BLaER1 treated with 17β-estradiol and CSF1 and Interleukin-3, amounts not matched to agents 10 nM and 100 nM (cell line): Measurements from ENCODE around the gene CASZ1.

Source experiments
- H3K27ac ChIP-seq, 11 experiments: shearing (Covaris generic); formaldehyde crosslinking; 2 replicates each; pipeline ENCODE4 v1.8.1; 2022
- H3K27me3 ChIP-seq, 11 experiments: shearing (Covaris generic); formaldehyde crosslinking; 2 replicates each; pipeline ENCODE4 v1.8.1; 2022
- H3K36me3 ChIP-seq, 11 experiments: shearing (Covaris generic); formaldehyde crosslinking; 2 replicates each; pipeline ENCODE4 v1.8.1; 2022
- H3K4me1 ChIP-seq, 10 experiments: shearing (Covaris generic); formaldehyde crosslinking; 2 replicates each; pipeline ENCODE4 v1.8.1; 2022
- H3K4me2 ChIP-seq, 11 experiments: shearing (Covaris generic); formaldehyde crosslinking; 2 replicates each; pipeline ENCODE4 v1.8.1; 2022
- H3K4me3 ChIP-seq, 10 experiments: shearing (Covaris generic); formaldehyde crosslinking; 2 replicates each; pipeline ENCODE4 v1.8.1; 2022
- H3K9ac ChIP-seq, 11 experiments: shearing (Covaris generic); formaldehyde crosslinking; 2 replicates each; pipeline ENCODE4 v1.8.1; 2022
- H3K9me3 ChIP-seq, 11 experiments: shearing (Covaris generic); formaldehyde crosslinking; replicated peaks in 1 of 11; 2 replicates each; pipeline ENCODE4 v1.8.1; 2022
- H4K20me1 ChIP-seq, 11 experiments: shearing (Covaris generic); formaldehyde crosslinking; 2 replicates each; pipeline ENCODE4 v1.8.1; 2022
- Cebpa-rat ChIP-seq, 11 experiments: shearing (Covaris generic); IDR thresholded peaks; 2 replicates each; pipeline ENCODE4 v1.8.1; 2022

CASZ1 gene

DNA sequence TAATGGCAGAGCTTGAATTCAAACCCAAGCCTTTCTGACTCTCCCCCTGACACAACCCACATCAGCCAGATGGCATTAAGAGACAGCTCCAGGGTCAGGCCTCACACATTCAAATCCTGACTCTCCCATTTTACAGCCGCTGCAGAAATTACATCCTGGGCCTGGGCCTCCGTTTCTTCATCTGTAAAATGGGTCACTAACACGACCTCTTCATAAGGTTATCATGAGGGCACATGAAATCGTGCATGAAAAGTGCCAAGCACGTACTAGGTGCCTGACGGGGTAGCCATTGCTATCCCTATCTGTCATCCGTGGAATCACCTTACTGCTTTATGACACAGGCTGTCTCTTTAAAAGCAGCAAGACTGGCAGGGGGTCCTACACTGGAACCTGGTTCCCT is 19.8 kb upstream of the CASZ1 start:
- TF ChIP-seq Cebpa-rat (IDR thresholded peaks at IDR 0.05) = no peak
- H4K20me1 ChIP-seq = peaks cover 0 to 14% (median 0%) of the 10 kb centered on the region in 11 experiments; a peak in 5 of 22 replicates
- H3K9me3 ChIP-seq = no peaks in the 10 kb centered on the region
- H3K4me2 ChIP-seq = peak overlapping the region in 7 of 11 experiments; percentile 35 to 66 (median 47); a peak in 12 of 22 replicates
- H3K36me3 ChIP-seq = no peaks in the 10 kb centered on the region
- no peak overlapping the region for H3K27ac ChIP-seq
- H3K4me3 ChIP-seq = no peak overlapping the region
- H3K4me1 ChIP-seq = peaks cover 0 to 25% (median 16%) of the 10 kb centered on the region in 10 experiments; a peak in 13 of 20 replicates
- H3K9ac ChIP-seq = no peak overlapping the region
- H3K27me3 ChIP-seq = no peaks in the 10 kb centered on the region

GRCh38 chr1:10815858-10816195 is 19.4 kb upstream of the CASZ1 start:
- Histone ChIP-seq H3K27me3 (0 out of 22 replicates have a peak, but pooled peaks cover 0 to 2% (median 0%) of the 10 kb centered on the region in 11 experiments), H3K4me1 (peaks cover 0 to 25% (median 16%) of the 10 kb centered on the region in 10 experiments; a peak in 13 of 20 replicates), H3K9ac (no peak overlapping the region), H3K36me3 (no peaks in the 10 kb centered on the region), H3K4me2 (no peak overlapping the region), H4K20me1 (peaks cover 0 to 14% (median 0%) of the 10 kb centered on the region in 11 experiments; a peak in 5 of 22 replicates), H3K9me3 (no peaks in the 10 kb centered on the region), H3K27ac (no peak overlapping the region), H3K4me3 (no peak overlapping the region)
- TF ChIP-seq Cebpa-rat (IDR thresholded peaks at IDR 0.05) = no peak

GRCh38 chr1:10814976-10815857 is 18.8 kb upstream of the CASZ1 start:
- no peak overlapping the region for H3K4me3 ChIP-seq
- H3K9me3 ChIP-seq = no peaks in the 10 kb centered on the region
- no peak for TF ChIP-seq Cebpa-rat (IDR thresholded peaks at IDR 0.05)
- peaks cover 0 to 14% (median 0%) of the 10 kb centered on the region in 11 experiments; a peak in 4 of 22 replicates for H4K20me1 ChIP-seq
- H3K36me3 ChIP-seq = no peaks in the 10 kb centered on the region
- H3K27ac ChIP-seq = no peak overlapping the region
- H3K4me1 ChIP-seq = peaks cover 0 to 25% (median 16%) of the 10 kb centered on the region in 10 experiments; a peak in 13 of 20 replicates
- H3K4me2 ChIP-seq = no peak overlapping the region
- H3K9ac ChIP-seq = no peak overlapping the region
- H3K27me3 ChIP-seq = peaks cover 0 to 9% (median 0%) of the 10 kb centered on the region in 11 experiments; a peak in 1 of 22 replicates

GRCh38 chr1:10814312-10814711 is 17.9 kb upstream of the CASZ1 start:
- Histone ChIP-seq H3K4me2 (no peak overlapping the region), H3K27me3 (peaks cover 0 to 10% (median 0%) of the 10 kb centered on the region in 11 experiments; a peak in 2 of 22 replicates), H3K27ac (no peak overlapping the region), H4K20me1 (peaks cover 0 to 14% (median 0%) of the 10 kb centered on the region in 11 experiments; a peak in 4 of 22 replicates), H3K9me3 (no peaks in the 10 kb centered on the region), H3K4me1 (peaks cover 0 to 25% (median 16%) of the 10 kb centered on the region in 10 experiments; a peak in 13 of 20 replicates), H3K4me3 (no peak overlapping the region), H3K36me3 (no peaks in the 10 kb centered on the region), H3K9ac (no peak overlapping the region)
- TF ChIP-seq Cebpa-rat (IDR thresholded peaks at IDR 0.05) = no peak

- H4K20me1 ChIP-seq = peaks cover 0 to 14% (median 0%) of the 10 kb centered on the region in 11 experiments; a peak in 4 of 22 replicates
- no peak for TF ChIP-seq Cebpa-rat (IDR thresholded peaks at IDR 0.05)
- no peaks in the 10 kb centered on the region for H3K36me3 ChIP-seq
- H3K27me3 ChIP-seq = peaks cover 0 to 10% (median 0%) of the 10 kb centered on the region in 11 experiments; a peak in 2 of 22 replicates
- no peaks in the 10 kb centered on the region for H3K9me3 ChIP-seq
- H3K4me2 ChIP-seq = no peak overlapping the region
- H3K4me3 ChIP-seq = no peak overlapping the region
- H3K9ac ChIP-seq = no peak overlapping the region
- H3K27ac ChIP-seq = no peak overlapping the region
- peaks cover 0 to 24% (median 16%) of the 10 kb centered on the region in 10 experiments; a peak in 13 of 20 replicates for H3K4me1 ChIP-seq
Measured at GRCh38 chr1:10813799-10814198, 17.4 kb upstream of the CASZ1 start.

DNA sequence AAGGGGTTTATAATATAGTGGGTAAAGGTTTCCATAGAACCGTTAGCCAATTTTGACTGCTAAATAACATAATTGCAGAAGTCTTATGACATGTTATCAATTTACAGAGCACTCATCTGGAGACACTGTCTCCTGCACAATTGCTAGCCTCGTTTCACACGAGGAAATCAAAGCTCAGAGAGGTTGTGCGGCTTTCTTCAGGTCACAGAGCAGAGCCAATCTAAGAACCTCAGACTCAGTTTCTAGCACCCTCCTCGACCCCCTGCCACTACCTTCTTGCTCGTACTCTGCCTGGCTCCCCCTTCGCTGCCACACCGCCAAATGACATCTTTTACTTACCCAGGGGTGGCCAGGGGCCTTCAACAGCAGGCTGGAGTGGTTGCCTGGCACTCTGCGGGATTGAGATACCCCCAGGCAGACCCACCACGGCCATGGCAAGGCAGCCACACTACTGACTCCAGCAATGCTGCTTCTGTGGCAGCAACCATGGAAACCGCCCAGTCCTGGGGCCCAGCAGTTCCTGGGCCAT is 16.0 kb upstream of the CASZ1 start:
- Histone ChIP-seq H3K9ac (no peak overlapping the region), H3K4me3 (no peak overlapping the region), H3K27me3 (peaks cover 0 to 10% (median 0%) of the 10 kb centered on the region in 11 experiments; a peak in 5 of 22 replicates), H3K4me2 (no peak overlapping the region), H3K27ac (no peak overlapping the region), H3K36me3 (no peaks in the 10 kb centered on the region), H4K20me1 (peaks cover 0 to 13% (median 0%) of the 10 kb centered on the region in 11 experiments; a peak in 5 of 22 replicates), H3K4me1 (peaks cover 0 to 14% (median 11%) of the 10 kb centered on the region in 10 experiments; a peak in 12 of 20 replicates), H3K9me3 (no peaks in the 10 kb centered on the region)
- no peak for TF ChIP-seq Cebpa-rat (IDR thresholded peaks at IDR 0.05)

DNA sequence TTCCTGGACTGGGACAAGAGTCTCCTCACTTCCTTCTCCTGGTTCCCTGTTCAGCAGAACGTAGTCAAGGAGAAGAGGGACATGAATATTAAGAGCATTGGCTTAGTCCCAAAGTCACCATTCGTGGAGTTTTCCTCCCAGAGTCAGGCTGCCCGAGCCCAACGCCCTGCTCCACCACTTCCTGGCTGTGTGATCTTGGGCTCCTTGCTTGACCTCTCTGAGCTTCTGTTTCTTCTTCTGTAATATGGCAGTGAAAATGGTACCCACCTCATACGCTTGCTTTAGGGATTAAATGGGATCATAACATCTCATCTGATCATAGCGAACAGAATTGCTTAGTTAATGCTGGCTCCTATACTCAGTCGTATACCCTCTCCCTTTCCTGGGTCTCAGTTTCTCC is 12.0 kb upstream of the CASZ1 start:
- Histone ChIP-seq H3K9me3 (no peaks in the 10 kb centered on the region), H3K36me3 (no peaks in the 10 kb centered on the region), H3K27me3 (peaks cover 0 to 30% (median 12%) of the 10 kb centered on the region in 11 experiments; a peak in 13 of 22 replicates), H4K20me1 (peaks cover 0 to 6% (median 0%) of the 10 kb centered on the region in 11 experiments; a peak in 1 of 22 replicates), H3K27ac (no peak overlapping the region), H3K4me2 (no peak overlapping the region), H3K4me1 (peaks cover 5 to 11% (median 9%) of the 10 kb centered on the region in 10 experiments; a peak in 18 of 20 replicates), H3K9ac (no peak overlapping the region), H3K4me3 (no peak overlapping the region)
- TF ChIP-seq Cebpa-rat (IDR thresholded peaks at IDR 0.05) = no peak

DNA sequence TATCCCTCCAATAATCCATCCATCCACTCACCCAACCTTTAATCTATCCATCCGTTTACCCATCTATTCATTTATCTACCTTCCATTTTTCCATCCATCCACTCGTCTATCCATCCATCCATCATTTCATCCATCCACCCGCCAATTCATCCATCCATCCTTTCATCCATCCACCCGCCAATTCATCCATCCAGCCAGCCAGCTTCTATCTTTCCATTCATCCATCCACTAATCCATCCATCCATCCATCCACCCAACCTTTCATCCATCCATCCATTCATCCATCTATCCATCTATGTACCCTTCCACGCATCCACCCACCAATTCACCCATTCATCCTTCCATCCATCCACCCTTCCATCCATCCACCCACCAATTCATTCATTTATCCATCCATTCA is 10.5 kb upstream of the CASZ1 start:
- Histone ChIP-seq H3K9ac (no peak overlapping the region), H3K4me3 (no peak overlapping the region), H4K20me1 (peaks cover 0 to 8% (median 0%) of the 10 kb centered on the region in 11 experiments; a peak in 2 of 22 replicates), H3K27me3 (peaks cover 0 to 44% (median 22%) of the 10 kb centered on the region in 11 experiments; a peak in 15 of 22 replicates), H3K4me2 (no peak overlapping the region), H3K9me3 (no peaks in the 10 kb centered on the region), H3K4me1 (peaks cover 5 to 17% (median 9%) of the 10 kb centered on the region in 10 experiments; a peak in 18 of 20 replicates), H3K27ac (no peak overlapping the region), H3K36me3 (no peaks in the 10 kb centered on the region)
- TF ChIP-seq Cebpa-rat (IDR thresholded peaks at IDR 0.05) = no peak
